ENCODE measurements around the gene TSPAN31.

Gene TSPAN31

DNA sequence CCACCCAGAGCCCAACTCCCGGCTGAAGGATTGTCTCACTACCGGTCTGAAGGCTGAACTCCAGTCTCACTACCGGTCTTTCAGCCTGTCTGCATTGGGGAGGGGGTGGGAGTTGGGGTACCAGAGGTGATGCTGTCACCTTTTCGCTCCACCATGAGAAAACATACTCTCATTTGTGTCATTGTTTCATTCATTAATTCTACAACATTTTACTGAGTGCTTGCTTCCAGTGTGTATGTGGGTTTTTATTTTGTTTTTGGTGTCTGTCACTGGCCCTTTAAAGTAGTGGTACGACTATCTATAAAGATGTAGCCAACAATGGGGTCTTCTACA lies 7.8 kb downstream of the TSPAN31 start:
- DNase-seq (ENCODE audit: low read depth) = no peak

- DNase-seq (ENCODE audit: low read depth) = no peak
These were observed 9.0 kb downstream of the TSPAN31 start for GRCh38 chr12:57753756-57754337.

DNA sequence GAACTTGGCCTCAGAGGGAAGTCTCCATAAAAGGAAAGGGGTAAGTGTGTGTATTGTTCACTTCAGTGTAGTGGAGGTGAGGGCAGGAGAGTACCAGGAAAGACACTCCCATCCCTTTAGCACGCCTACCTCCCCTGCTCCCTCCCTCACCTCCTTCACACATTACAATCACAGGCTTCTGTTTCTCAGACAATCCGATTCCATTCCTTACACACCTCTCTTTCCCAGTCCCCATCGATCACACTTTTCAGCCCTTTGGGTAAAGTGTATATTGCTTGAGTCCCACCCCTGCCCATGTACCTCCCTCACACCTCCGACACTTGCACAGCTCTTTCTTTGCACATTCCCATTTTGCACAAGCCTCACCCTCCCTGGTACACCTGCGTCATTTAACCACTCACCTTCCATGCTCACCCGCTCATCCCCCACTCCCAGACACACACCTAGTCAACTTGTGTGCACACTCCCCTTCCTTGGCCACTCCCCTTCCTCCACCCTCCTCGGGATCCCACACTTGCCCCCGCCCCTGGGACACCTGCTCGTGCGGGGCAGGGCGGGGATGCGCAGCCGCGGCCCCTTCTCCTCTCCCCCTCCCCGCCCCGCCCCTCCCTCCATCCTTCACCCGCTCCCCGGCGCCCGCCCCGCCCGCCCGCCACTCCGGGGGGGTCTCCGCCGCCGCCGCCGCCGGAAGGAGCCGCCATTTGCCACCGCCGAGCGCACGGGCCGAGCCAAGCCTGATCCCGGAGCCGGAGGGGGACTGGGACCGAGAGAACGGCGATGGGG lies 9.8 kb downstream of the TSPAN31 start, which contains the start of gene MARCHF9:
TSS of gene MARCHF9 (plus strand) at position 693 of the 783 bp plus-strand sequence. CDS start 426 bp downstream, outside the sequence.
- DNase-seq (ENCODE audit: low read depth) = peak; percentile 89

DNA sequence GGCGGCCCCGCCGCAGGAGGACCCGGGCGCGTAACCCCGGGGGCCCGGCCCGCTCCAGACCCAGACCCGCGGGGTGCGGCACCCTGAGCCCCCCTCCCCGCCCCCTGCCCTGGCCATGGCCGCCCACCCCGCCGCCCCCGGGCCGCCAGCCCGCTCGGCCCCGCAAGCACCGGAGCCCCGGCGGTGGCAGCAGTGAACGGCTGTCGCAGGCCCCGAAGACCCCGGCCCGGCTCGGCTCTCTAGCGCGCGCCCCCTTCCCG lies 10.3 kb downstream of the TSPAN31 start:
- DNase-seq (ENCODE audit: low read depth) = no peak

GRCh38 chr12:57755454-57756372 lies 10.9 kb downstream of the TSPAN31 start:
- DNase-seq (ENCODE audit: low read depth) = peak; percentile 31

DNA sequence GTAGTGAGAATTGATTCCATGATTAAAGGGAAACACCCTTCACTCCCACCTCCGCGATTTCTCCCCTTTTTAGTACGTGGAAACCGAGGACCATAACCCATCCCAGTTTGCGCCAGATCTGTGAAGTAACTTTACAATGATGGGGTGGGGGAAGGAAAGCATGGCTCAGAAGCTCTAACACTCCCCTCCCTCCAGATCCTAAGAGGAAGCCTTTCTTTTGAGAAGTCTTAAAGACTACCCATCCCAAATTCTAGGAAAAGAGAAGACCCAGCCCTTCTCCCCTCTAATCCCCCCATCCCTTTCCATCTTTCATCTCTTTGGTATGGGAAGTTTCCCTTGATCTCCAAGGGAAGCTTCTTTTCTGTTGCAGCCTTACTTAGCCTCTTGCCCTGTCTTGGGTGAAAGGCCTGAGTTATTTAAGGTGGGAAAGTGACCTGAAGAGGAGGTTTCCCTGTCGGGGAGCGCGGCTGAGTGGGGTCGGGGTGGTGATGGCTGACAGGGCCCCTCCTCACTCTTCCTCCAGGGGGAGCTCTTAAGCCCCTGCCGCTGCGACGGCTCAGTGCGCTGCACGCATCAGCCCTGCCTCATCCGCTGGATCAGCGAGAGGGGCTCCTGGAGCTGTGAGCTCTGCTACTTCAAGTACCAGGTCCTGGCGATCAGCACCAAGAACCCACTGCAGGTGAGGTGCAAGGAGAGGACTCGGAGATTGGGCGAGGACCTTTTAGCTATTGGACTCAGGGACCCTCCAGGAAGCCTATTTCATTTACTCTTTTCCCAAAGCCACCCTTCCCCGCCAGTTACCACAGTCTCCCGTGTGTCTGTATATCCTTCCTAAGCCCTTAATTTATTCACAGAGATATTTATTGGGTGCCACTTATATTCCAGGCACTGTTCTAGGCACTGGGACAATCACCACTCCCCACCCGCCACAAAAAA lies 11.8 kb downstream of the TSPAN31 start:
- DNase-seq (ENCODE audit: low read depth) = peak; percentile 42

DNA sequence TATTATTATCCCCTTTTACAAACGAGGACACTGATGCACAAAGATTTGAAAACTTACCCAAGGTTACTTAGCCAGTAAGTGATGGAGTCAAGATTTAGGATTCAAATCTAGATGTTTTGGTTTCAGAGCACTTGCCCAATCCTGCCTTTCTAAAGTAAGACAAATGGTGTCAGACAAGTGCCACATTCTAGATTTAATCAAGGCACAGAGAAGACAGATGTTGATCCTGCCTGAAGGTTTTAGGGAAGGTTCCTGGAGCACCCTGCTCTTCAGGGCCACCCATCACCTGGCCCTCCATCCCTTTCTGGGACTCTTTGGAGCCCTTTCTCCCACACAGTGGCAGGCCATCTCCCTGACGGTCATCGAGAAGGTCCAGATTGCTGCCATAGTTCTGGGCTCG lies 12.9 kb downstream of the TSPAN31 start:
- no peak for DNase-seq (ENCODE audit: low read depth)

DNA sequence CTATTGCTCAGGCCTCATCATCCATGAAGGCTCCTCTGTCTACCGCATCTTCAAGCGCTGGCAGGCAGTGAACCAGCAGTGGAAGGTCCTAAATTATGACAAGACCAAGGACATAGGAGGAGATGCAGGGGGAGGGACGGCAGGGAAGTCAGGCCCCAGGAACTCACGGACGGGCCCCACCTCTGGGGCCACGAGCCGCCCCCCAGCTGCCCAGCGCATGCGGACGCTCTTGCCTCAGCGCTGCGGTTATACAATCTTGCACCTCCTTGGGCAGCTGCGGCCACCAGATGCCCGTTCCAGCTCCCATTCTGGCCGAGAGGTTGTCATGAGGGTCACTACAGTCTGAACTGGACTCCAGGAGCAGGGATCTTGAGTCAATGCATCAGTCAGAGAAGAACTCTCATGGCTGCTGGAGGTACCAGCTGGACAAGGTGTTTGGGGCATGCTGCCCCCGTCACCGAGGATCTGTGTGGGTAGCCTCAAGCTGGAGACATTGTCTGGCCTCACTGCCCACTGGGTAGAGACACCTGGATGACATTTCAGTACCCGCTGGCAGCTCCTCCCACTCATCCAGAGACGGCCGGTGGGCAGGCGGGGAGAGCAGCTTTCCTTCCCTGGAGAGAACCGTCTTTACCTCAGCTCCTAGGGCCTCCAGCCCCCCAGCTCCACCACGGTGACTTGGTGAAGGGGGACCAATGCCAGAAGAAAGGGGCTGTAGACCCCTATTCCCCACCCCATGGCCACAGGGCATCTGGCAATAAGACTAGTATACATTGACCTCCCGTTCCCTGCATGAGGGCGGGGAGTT lies 13.9 kb downstream of the TSPAN31 start:
- no peak for DNase-seq (ENCODE audit: low read depth)

DNA sequence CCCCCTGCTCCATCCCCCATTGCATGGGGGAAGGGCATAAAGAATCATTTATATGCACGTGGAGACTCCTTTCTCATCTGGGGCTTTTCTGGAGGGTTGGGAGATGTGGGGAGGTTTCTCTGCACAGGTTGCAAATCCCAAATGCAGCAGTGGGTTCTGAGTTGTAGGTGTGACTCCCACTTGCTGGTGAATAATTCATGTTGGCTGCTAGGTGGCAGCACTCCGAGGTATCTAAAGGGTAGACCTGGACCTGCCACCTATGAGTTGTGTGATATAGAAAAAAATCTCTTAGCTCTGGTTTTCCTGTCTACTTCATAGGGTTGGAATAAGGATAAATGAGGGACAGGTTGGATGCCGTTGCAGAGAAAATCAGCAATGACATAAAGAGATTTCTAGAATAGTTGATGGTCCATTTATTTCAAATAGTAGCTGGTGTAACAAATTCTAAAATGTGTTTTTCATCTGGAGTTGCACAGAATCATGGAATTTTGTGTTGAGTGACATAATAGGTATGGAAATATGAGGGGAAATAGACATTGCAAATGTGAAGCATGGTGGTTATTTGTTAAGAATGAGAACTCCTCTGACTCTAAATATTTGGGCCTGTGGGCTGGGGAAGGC lies 14.6 kb downstream of the TSPAN31 start:
- no peak for DNase-seq (ENCODE audit: low read depth)

- no peak for DNase-seq (ENCODE audit: low read depth)
These were observed 15.6 kb downstream of the TSPAN31 start for GRCh38 chr12:57760347-57760982.

- no peak for DNase-seq (ENCODE audit: low read depth)
These were observed 16.7 kb downstream of the TSPAN31 start for GRCh38 chr12:57761391-57761998.

DNA sequence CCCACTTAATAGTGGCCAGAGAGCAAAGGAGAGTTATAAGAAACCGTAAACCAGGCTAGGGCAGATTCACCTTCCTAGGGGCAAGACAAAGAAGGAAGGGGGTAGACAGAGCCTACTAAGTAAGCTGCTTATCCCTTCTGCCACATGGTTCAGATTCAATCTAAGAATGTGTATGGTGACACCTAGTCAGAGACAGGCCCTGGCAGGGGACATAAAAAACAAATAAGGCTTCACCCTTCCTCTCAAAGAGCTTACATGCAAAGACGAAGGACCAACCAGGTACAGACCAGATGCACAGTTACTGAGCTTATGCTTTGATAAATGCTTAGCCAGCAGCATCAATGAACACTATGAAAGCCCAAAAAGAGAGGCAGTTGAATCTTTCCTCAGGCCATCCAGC lies 17.6 kb downstream of the TSPAN31 start:
- DNase-seq (ENCODE audit: low read depth) = no peak

- DNase-seq (ENCODE audit: low read depth) = no peak
These were observed 19.2 kb downstream of the TSPAN31 start for GRCh38 chr12:57763881-57764661.

- DNase-seq (ENCODE audit: low read depth) = no peak
These were observed 19.8 kb downstream of the TSPAN31 start for GRCh38 chr12:57764662-57765002.

- DNase-seq (ENCODE audit: low read depth) = peak; percentile 28
These were observed 20.3 kb downstream of the TSPAN31 start for GRCh38 chr12:57765003-57765697.

DNA sequence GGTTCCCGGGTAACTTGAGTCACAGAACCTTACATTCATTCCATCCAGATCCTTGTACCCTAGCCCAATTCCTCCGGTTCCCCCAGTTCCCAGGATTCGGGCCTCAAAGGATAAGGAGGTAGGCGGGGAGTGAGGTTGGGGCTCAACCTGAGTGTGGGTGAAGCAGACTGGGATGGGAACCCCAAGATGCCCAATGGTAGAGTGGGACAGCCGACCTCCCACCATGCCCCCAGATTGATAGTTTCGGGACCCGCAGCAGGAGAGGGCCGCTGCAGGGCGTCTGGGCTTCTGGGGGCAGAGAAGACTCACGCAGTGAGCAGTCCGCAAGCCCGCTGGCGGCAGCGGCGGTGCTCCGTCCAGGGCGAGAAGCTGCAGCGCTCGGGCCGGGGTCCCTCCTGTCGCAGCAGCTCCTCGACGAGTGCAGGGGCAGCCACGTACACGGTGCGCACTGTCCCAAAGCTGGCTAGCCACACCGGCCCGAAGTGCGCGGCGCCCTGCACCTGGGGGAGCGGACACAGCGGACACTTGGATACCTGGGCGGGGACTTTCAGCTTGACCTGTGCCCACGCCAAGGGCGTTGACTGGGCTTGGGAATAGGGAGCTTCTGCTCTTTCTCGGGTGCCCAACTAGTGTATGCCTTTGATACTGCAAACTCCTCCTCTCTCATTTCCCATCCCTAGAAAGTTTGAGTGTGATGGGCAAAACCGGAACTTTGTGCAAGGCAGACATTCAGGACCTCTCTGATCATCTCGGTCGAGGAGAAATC lies 21.0 kb downstream of the TSPAN31 start:
- no peak for DNase-seq (ENCODE audit: low read depth)

- DNase-seq (ENCODE audit: low read depth) = no peak
These were observed 21.8 kb downstream of the TSPAN31 start, which contains the start of gene CYP27B1 for GRCh38 chr12:57766464-57767304. Gene CYP27B1, minus strand, starts transcription at chr12:57767078. Its CDS starts 37 bp downstream, at chr12:57767041.

Measured in T-helper 22 cell (primary cell).